Jurkat, Clone E6-1 (cell line): ENCODE measurements around the gene ALB.

Experiments used
- DNase-seq: peaks from one replicate; pipeline ENCODE4 v3.0.0-alpha.2; 2011; ENCODE audit warnings: low read depth, low spot score
- H3K4me3 ChIP-seq: 2 replicates; pipeline ENCODE4 v1.5.1; 2011; ENCODE audit warnings: mild to moderate bottlenecking, low read length, control low read depth, moderate library complexity

The ALB gene

GRCh38 chr4:73423184-73423583 lies 19.1 kb downstream of the ALB start:
- no peak overlapping the region for H3K4me3 ChIP-seq
- DNase-seq: no peak

DNA sequence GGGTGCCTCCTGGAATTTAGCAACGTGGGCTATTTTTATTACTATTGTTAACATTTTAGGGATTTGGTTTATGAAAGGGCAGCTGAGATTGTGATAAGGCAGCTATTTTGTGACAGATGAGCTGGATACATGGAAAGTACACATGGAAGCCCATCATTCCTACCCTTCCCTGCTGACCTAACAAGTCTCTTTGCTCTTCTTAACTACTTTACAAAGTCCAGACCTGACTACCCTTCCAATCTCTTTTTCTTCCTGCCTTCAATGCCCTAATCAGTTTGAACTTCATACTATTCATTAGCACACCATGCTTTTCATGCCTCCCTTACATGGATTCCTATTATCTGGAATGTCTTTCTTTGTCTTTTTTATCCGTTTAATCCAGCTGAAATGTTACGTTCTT lies 22.6 kb downstream of the ALB start:
- H3K4me3 ChIP-seq: no peak overlapping the region
- no peak for DNase-seq

GRCh38 chr4:73429118-73429517 lies 25.0 kb downstream of the ALB start:
- H3K4me3 ChIP-seq: no peak overlapping the region
- DNase-seq: no peak

GRCh38 chr4:73429826-73430587 lies 25.9 kb downstream of the ALB start:
- H3K4me3 ChIP-seq: no peak overlapping the region
- DNase-seq: no peak

DNA sequence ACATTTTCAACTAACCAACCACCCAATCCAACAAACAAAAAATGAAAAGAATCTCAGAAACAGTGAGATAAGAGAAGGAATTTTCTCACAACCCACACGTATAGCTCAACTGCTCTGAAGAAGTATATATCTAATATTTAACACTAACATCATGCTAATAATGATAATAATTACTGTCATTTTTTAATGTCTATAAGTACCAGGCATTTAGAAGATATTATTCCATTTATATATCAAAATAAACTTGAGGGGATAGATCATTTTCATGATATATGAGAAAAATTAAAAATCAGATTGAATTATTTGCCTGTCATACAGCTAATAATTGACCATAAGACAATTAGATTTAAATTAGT lies 27.7 kb downstream of the ALB start:
- no peak overlapping the region for H3K4me3 ChIP-seq
- DNase-seq: no peak

DNA sequence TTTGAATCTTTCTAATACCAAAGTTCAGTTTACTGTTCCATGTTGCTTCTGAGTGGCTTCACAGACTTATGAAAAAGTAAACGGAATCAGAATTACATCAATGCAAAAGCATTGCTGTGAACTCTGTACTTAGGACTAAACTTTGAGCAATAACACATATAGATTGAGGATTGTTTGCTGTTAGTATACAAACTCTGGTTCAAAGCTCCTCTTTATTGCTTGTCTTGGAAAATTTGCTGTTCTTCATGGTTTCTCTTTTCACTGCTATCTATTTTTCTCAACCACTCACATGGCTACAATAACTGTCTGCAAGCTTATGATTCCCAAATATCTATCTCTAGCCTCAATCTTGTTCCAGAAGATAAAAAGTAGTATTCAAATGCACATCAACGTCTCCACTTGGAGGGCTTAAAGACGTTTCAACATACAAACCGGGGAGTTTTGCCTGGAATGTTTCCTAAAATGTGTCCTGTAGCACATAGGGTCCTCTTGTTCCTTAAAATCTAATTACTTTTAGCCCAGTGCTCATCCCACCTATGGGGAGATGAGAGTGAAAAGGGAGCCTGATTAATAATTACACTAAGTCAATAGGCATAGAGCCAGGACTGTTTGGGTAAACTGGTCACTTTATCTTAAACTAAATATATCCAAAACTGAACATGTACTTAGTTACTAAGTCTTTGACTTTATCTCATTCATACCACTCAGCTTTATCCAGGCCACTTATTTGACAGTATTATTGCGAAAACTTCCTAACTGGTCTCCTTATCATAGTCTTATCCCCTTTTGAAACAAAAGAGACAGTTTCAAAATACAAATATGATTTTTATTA lies 28.3 kb downstream of the ALB start:
- no peak overlapping the region for H3K4me3 ChIP-seq
- no peak for DNase-seq

DNA sequence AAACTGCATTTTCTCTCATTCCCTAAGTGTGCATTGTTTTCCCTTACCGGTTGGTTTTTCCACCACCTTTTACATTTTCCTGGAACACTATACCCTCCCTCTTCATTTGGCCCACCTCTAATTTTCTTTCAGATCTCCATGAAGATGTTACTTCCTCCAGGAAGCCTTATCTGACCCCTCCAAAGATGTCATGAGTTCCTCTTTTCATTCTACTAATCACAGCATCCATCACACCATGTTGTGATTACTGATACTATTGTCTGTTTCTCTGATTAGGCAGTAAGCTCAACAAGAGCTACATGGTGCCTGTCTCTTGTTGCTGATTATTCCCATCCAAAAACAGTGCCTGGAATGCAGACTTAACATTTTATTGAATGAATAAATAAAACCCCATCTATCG lies 29.1 kb downstream of the ALB start:
- no peak for DNase-seq
- H3K4me3 ChIP-seq: no peak overlapping the region

GRCh38 chr4:73434311-73434710 lies 30.2 kb downstream of the ALB start:
- H3K4me3 ChIP-seq: no peak overlapping the region
- DNase-seq: no peak

GRCh38 chr4:73435984-73436383 lies 31.9 kb downstream of the ALB start, which contains the start of gene AFP:
TSS of gene AFP (plus strand) at chr4:73436221. CDS start at chr4:73436263, 42 bp downstream.
- no peak within 1 kb of the TSS for H3K4me3 ChIP-seq
- DNase-seq: no peak

DNA sequence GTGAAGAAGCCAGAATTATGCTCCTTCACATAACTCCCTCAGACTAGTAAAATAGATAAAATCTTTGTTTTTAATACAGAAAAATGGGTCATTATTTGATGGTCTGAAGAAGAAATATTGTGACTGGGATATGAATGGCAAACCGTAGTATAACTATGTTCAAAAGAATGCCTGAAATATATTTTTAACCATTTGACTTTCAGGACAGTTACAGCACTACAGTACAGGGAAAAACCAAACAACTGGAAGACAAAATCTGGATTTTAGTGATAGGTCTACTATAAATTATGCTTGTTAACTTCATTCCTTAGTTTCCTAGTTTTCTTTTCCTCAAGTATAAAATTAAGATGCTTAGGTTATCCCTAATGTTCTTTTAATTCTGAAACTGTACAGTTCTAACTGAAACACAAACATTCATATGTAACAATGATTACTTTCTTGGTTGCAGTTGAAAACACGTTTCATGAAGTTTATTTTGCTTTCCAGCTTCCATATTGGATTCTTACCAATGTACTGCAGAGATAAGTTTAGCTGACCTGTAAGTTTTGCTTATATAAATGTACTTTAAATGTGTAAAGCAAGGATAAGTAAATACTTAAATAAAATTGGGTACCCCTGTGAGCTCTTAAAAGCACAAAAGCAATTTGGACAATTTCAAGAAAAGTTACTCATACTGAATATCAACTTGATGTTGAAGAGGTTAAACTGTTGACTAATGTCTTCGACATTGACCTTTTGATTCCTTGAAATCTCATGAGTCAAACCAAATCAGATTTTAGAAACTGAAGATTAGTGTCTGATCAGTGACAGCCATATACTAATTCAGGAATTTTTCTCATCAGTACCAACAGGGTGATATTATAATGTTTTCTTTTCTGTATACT lies 32.8 kb downstream of the ALB start:
- DNase-seq: no peak
- no peak overlapping the region for H3K4me3 ChIP-seq

- no peak for DNase-seq
- no peak overlapping the region for H3K4me3 ChIP-seq
Observed at GRCh38 chr4:73437558-73437956, 33.5 kb downstream of the ALB start.

GRCh38 chr4:73438048-73438447 lies 34.0 kb downstream of the ALB start:
- no peak for DNase-seq
- H3K4me3 ChIP-seq: no peak overlapping the region

DNA sequence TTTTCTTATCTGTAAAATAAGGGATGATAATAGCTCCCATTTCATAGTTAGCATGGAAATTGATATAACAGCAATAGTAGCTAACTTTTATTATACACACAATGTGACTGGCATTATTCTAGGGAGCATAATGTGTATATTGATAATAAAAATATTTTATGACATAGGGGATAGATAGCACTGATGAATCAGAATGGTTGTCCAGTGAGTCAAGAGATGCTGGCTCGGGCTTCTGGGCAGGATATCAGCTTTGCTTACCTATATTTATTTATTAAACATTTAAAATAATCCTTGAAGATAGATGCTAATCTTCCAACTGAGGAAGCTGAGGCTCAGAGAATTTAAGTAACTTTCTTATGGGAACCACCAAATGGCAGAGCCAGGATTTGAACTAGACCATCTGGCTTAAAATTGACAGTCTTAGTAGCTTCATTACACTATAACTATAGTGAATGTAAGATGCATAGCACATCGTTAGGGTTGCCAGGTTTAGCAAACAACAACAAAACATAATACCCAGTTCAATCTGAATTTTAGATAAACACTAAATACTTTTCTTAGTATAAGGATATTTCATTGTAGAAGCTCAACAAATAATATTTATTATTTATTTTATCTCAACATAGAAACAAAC lies 34.6 kb downstream of the ALB start:
- H3K4me3 ChIP-seq: no peak overlapping the region
- no peak for DNase-seq

GRCh38 chr4:73439445-73439844 lies 35.4 kb downstream of the ALB start:
- no peak for DNase-seq
- H3K4me3 ChIP-seq: no peak overlapping the region

DNA sequence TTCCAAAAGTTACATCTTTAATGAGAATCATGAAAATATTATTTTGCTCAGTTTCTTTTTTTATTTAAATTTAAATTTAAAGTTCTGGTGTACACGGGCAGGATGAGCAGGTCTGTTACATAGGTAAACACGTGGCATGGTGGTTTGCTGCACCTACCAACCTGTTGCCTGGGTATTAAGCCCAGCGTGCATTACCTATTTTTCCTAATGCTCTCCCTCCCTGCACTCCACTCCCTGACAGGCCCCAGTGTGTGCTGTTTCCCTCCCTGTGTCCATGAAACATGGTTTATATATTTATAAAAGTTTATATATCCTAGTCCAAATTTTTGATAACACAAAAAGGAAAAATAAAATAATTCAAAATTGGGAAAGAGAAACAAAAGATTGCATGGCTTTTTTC lies 35.9 kb downstream of the ALB start:
- DNase-seq: no peak
- no peak overlapping the region for H3K4me3 ChIP-seq

DNA sequence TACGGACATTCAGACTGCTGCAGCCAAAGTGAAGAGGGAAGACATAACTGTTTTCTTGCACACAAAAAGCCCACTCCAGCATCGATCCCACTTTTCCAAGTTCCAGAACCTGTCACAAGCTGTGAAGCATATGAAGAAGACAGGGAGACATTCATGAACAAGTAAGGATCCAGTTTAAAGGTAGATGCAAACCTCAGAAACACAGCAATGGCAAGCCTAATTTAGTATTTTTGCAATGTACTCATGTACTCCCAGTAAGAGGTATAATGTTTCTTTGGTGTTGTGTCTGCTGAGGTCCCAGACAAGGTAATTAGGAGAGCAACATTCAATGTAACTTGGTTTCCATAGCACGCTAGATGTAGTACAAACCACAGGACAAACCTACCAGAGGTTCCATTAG lies 36.6 kb downstream of the ALB start:
- DNase-seq: no peak
- H3K4me3 ChIP-seq: no peak overlapping the region

- DNase-seq: no peak
- H3K4me3 ChIP-seq: no peak overlapping the region
Observed at GRCh38 chr4:73442275-73442674, 38.2 kb downstream of the ALB start.

DNA sequence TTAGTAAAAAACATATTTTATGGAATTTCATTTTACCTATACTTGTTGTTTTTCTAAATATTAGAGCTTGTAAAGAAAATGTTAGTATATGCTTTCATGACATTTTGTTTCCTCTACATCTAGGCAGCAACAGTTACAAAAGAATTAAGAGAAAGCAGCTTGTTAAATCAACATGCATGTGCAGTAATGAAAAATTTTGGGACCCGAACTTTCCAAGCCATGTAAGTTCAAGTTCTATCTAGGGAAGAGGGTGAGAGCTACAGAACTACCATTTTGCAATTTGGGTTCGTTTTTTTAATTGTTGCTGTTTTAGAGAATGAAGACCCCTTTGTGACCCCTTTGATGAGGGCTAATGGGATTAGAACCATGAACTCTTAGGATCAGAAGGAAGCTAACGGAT lies 39.1 kb downstream of the ALB start:
- H3K4me3 ChIP-seq: no peak overlapping the region
- DNase-seq: no peak
